Endodermal cell (in vitro differentiated cells): ENCODE data around the gene SLC7A14. TPM values are rescaled to one million over a fixed set of nuclear protein-coding genes. Genes with fewer than 3 reads are reported as not detected.

ENCODE experiments used
- DNase-seq: peaks from one replicate; pipeline ENCODE4 v3.0.0-alpha.2; 2017
- H3K27ac ChIP-seq: 2 replicates; pipeline ENCODE4 v1.5.1; 2013; ENCODE audit warnings: mild to moderate bottlenecking, low read depth, low read length, moderate library complexity
- H3K27me3 ChIP-seq: 2 replicates; pipeline ENCODE4 v1.6.1; 2013; ENCODE audit warnings: mild to moderate bottlenecking, low read length, moderate library complexity; ENCODE audit not compliant: insufficient read depth, control insufficient read depth, poor library complexity, severe bottlenecking
- H3K36me3 ChIP-seq: 2 replicates; pipeline ENCODE4 v1.7.0; 2013; ENCODE audit warnings: mild to moderate bottlenecking, low read length, moderate library complexity; ENCODE audit not compliant: control insufficient read depth, insufficient read depth
- H3K4me1 ChIP-seq: one replicate; pipeline ENCODE4 v1.7.0; 2013; ENCODE audit warnings: low read length; ENCODE audit not compliant: control insufficient read depth, insufficient read depth
- H3K4me3 ChIP-seq: 2 replicates; pipeline ENCODE4 v1.5.1; 2013; ENCODE audit warnings: mild to moderate bottlenecking, low read length, moderate library complexity
- H3K9ac ChIP-seq: 2 replicates; pipeline ENCODE4 v1.6.1; 2013; ENCODE audit warnings: mild to moderate bottlenecking, low read length, moderate library complexity; ENCODE audit not compliant: poor library complexity, severe bottlenecking; ENCODE audit errors: extremely low read depth
- H3K9me3 ChIP-seq: 2 replicates; pipeline ENCODE4 v1.6.1; 2013; ENCODE audit warnings: mild to moderate bottlenecking, low read length, moderate library complexity; ENCODE audit not compliant: control insufficient read depth
- H3K27ac Mint-ChIP-seq: 2 replicates; pipeline ENCODE4 v1.8.0; 2020; ENCODE audit warnings: mixed read lengths
- H3K27me3 Mint-ChIP-seq: 2 replicates; pipeline ENCODE4 v1.8.0; 2021; ENCODE audit warnings: mild to moderate bottlenecking, mixed read lengths; ENCODE audit not compliant: insufficient read depth
- H3K36me3 Mint-ChIP-seq: 2 replicates; pipeline ENCODE4 v1.8.0; 2020; ENCODE audit warnings: low read depth, mixed read lengths
- H3K4me1 Mint-ChIP-seq: 2 replicates; pipeline ENCODE4 v1.8.0; 2020; ENCODE audit warnings: mixed read lengths
- H3K4me3 Mint-ChIP-seq: 2 replicates; pipeline ENCODE4 v1.8.0; 2020; ENCODE audit warnings: mild to moderate bottlenecking, moderate library complexity, mixed read lengths
- H3K9me3 Mint-ChIP-seq: 2 replicates; pipeline ENCODE4 v1.8.0; 2020; ENCODE audit warnings: mild to moderate bottlenecking, mixed read lengths
- WGBS, 2 experiments: methylation state at CpG; one replicate each; pipeline versions ENCODE4 v1.1.5 to v1.1.7; 2013; ENCODE audit warnings: missing lambda C conversion rate in 2 of 2, mixed read lengths in 1 of 2; ENCODE audit not compliant: insufficient coverage in 1 of 2, insufficient read length in 1 of 2; 5-methylcytosine and 5-hydroxymethylcytosine counted together
- total RNA-seq, 2 donors: library from RNA; stranded (reverse); fragmentation: NEBNext Ultra II Directional in 1 of 2; extraction: Animal tissue kit (Norgen Biotek cat#: 25700) in 1 of 2; gene quantifications; 2 replicates in 1 of 2; 3 replicates in 1 of 2; pipeline ENCODE4 v1.2.1, GENCODE V29; 2021
- TF ChIP-seq, protein P1 (sequence below): fragments of 200-600 bp; sonication (generic); conservative IDR thresholded peaks from 2 replicates; pipeline ENCODE4 v1.5.0; 2021; ENCODE audit warnings: antibody characterized with exemption, mild to moderate bottlenecking

Gene SLC7A14
- total RNA-seq, 2 donors from 2014 or later = 0.29 to 0.42 TPM

DNA sequence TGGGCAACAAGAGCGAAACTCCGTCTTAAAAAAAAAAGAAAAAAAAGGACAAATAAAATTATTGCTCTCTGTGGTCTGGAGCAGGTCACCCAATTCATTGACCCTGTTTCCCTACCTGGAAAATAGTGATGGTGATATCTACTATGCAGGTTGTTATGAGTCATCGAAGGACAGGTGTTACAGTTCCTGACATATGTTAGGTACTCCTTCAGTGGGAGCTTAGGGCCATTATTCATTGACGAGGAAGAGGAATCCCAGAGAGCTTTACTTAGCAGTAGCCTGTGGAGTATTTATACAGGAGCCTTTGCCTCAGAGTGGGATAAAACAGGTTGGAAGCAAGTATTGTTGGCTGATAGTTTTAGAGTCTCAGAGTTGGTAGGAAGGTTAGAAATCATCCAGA, 74.5 kb downstream of the SLC7A14 start:
- Mint-ChIP-seq H3K27ac (no peak overlapping the region), H3K9me3 (no peaks in the 10 kb centered on the region), H3K36me3 (no peaks in the 10 kb centered on the region), H3K4me3 (no peak overlapping the region), H3K27me3 (peaks cover 6% of the 10 kb centered on the region), H3K4me1 (peaks cover 23% of the 10 kb centered on the region)
- Histone ChIP-seq H3K27ac (no peak overlapping the region), H3K9ac (no peak overlapping the region), H3K27me3 (no peaks in the 10 kb centered on the region), H3K4me1 (peaks cover 8% of the 10 kb centered on the region), H3K9me3 (no peaks in the 10 kb centered on the region), H3K36me3 (no peaks in the 10 kb centered on the region), H3K4me3 (no peak overlapping the region)
- DNase-seq = no peak
- TF ChIP-seq, protein P1, sequence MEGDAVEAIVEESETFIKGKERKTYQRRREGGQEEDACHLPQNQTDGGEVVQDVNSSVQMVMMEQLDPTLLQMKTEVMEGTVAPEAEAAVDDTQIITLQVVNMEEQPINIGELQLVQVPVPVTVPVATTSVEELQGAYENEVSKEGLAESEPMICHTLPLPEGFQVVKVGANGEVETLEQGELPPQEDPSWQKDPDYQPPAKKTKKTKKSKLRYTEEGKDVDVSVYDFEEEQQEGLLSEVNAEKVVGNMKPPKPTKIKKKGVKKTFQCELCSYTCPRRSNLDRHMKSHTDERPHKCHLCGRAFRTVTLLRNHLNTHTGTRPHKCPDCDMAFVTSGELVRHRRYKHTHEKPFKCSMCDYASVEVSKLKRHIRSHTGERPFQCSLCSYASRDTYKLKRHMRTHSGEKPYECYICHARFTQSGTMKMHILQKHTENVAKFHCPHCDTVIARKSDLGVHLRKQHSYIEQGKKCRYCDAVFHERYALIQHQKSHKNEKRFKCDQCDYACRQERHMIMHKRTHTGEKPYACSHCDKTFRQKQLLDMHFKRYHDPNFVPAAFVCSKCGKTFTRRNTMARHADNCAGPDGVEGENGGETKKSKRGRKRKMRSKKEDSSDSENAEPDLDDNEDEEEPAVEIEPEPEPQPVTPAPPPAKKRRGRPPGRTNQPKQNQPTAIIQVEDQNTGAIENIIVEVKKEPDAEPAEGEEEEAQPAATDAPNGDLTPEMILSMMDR = no peak
- 67 to 91% methylated on average over 1 to 4 of the region's 4 CpGs for WGBS, 2 experiments

DNA sequence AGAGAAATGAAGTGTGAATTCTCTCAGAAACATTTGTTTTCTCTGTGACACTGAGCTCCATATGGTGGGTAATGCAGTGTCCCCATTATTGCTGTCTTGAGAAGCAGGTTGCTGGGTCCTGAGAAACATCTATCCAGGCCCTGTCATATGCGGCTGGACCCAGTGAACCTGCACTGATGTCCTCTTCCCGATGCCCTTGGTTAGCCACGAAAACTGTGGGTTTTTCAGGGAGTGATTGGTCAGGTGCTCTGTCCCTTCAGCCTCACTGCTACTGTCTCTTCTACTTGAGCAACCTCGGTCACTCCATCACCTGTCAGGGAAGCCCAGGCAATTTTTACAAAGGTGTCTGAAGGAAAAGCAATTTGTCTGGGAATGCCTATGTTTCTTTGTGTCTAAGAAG, 77.0 kb downstream of the SLC7A14 start:
- TF ChIP-seq, protein P1 = no peak
- no peaks in the 10 kb centered on the region for H3K9me3 Mint-ChIP-seq
- 75 to 100% methylated on average over 3 to 4 of the region's 4 CpGs for WGBS, 2 experiments
- no peak for DNase-seq
- H3K9me3 ChIP-seq = no peaks in the 10 kb centered on the region
- H3K4me3 Mint-ChIP-seq = no peak overlapping the region
- no peak overlapping the region for H3K27ac Mint-ChIP-seq
- peaks cover 12% of the 10 kb centered on the region for H3K4me1 ChIP-seq
- no peak overlapping the region for H3K9ac ChIP-seq
- H3K27ac ChIP-seq = no peak overlapping the region
- no peaks in the 10 kb centered on the region for H3K36me3 Mint-ChIP-seq
- H3K36me3 ChIP-seq = no peaks in the 10 kb centered on the region
- no peak overlapping the region for H3K4me3 ChIP-seq
- H3K27me3 Mint-ChIP-seq = peaks cover 6% of the 10 kb centered on the region
- peaks cover 25% of the 10 kb centered on the region for H3K4me1 Mint-ChIP-seq
- H3K27me3 ChIP-seq = no peaks in the 10 kb centered on the region

DNA sequence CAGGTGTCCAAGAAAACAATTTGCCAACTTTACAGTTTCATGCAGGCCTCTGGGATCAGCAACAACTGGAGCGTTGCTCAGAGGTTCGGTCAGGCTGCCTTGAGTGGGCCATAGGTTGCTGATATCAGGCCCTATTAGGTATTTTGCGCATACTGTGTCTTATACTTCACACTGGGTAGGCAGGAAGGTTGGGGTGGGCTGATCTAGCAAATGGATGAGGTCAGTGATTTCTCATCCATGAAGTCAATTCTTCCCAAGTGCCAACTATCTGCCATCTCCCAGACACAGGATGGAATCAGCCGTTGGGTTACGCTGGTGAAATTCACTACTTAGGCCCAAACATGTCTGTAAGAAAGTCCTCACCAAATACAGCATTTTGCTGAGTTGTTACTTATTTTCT, 77.6 kb downstream of the SLC7A14 start:
- TF ChIP-seq, protein P1 = no peak
- no peaks in the 10 kb centered on the region for H3K27me3 ChIP-seq
- Mint-ChIP-seq H3K4me3 (no peak overlapping the region), H3K36me3 (no peaks in the 10 kb centered on the region), H3K9me3 (no peaks in the 10 kb centered on the region), H3K27me3 (peaks cover 6% of the 10 kb centered on the region), H3K4me1 (peaks cover 21% of the 10 kb centered on the region), H3K27ac (no peak overlapping the region)
- no peak overlapping the region for H3K9ac ChIP-seq
- H3K4me1 ChIP-seq = peaks cover 12% of the 10 kb centered on the region
- H3K27ac ChIP-seq = no peak overlapping the region
- WGBS, 2 experiments = 96 to 100% methylated on average over 3 to 5 of the region's 5 CpGs
- no peaks in the 10 kb centered on the region for H3K36me3 ChIP-seq
- H3K9me3 ChIP-seq = no peaks in the 10 kb centered on the region
- H3K4me3 ChIP-seq = no peak overlapping the region
- DNase-seq = no peak
